Heart left ventricle (tissue), 13 donors: ENCODE measurements around the gene C8G.

Experiments
- POLR2A ChIP-seq, 2 donors: fragments of 450-650 bp; IDR thresholded peaks; one replicate each; pipeline ENCODE4 v1.6.1; 2017; ENCODE audit warnings: antibody characterized with exemption in 2 of 2, mild to moderate bottlenecking in 2 of 2, moderate library complexity in 2 of 2
- TF ChIP-seq, protein P1 (sequence below), 12 donors: fragments of 200-600 bp; sonication (generic) in 4 of 12; IDR thresholded peaks; one replicate each; pipeline versions ENCODE4 v1.5.0 to v1.8.0; 2018 to 2022; ENCODE audit warnings: antibody characterized with exemption in 12 of 12, mild to moderate bottlenecking in 5 of 12
- donor health status: ischemic (EF 13 %, LVEDD 7.1; RV severe dilation, severe dysfunction).
- donor health status: DM: no; HTN: yes; CAD: no.
- donor health status: DM: no; HTN: no; CAD: no.
- donor health status: ischemic (EF 25% LVEDD 6.9; RV normal size, moderate dysfunction).
- donor health status: ischemic (EF 25% LVEDD 5.7; RV mildly dilated, moderate dysfunction).
- donor health status: ischemic (EF 35%, LVEDD 5.7; RV mildly dilated, moderate dysfunction).
- donor health status: nonischemic (EF 11% LVEDD 7.7; RV severe dilation, severe dysfunction).
- donor health status: DM: yes; HTN: yes; CAD: no.
- donor health status: PGD.
- donor health status: ischemic (EF 29% LVEDD 5.4; RV normal size, mild dysfunction).
- donor health status: nonischemic (EF 23%, LVEDD 6.1; RV moderate dilation, normal function).

- TF ChIP-seq, protein P1, sequence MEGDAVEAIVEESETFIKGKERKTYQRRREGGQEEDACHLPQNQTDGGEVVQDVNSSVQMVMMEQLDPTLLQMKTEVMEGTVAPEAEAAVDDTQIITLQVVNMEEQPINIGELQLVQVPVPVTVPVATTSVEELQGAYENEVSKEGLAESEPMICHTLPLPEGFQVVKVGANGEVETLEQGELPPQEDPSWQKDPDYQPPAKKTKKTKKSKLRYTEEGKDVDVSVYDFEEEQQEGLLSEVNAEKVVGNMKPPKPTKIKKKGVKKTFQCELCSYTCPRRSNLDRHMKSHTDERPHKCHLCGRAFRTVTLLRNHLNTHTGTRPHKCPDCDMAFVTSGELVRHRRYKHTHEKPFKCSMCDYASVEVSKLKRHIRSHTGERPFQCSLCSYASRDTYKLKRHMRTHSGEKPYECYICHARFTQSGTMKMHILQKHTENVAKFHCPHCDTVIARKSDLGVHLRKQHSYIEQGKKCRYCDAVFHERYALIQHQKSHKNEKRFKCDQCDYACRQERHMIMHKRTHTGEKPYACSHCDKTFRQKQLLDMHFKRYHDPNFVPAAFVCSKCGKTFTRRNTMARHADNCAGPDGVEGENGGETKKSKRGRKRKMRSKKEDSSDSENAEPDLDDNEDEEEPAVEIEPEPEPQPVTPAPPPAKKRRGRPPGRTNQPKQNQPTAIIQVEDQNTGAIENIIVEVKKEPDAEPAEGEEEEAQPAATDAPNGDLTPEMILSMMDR (IDR thresholded peaks at IDR 0.05), result no peak
- no peak for TF ChIP-seq POLR2A (IDR thresholded peaks at IDR 0.05)
These were observed 5.7 kb downstream of the C8G start for GRCh38 chr9:136950656-136951276.
